Esophagus squamous epithelium (tissue), 4 donors: ENCODE results near the gene CSMD2.

ENCODE experiments used
- CTCF ChIP-seq, 6 experiments: fragments of 450-650 bp in 4 of 6; fragments of 200-600 bp in 2 of 6; sonication (generic) in 2 of 6; IDR thresholded peaks; one replicate each; pipeline ENCODE4 v1.5.1; 2016 to 2019; ENCODE audit warnings: antibody characterized with exemption in 6 of 6, mild to moderate bottlenecking in 4 of 6, moderate library complexity in 4 of 6
- POLR2A ChIP-seq, 4 donors: fragments of 450-650 bp; IDR thresholded peaks; one replicate each; pipeline ENCODE4 v1.6.1; 2017; ENCODE audit warnings: antibody characterized with exemption in 4 of 4, mild to moderate bottlenecking in 4 of 4, moderate library complexity in 3 of 4

DNA sequence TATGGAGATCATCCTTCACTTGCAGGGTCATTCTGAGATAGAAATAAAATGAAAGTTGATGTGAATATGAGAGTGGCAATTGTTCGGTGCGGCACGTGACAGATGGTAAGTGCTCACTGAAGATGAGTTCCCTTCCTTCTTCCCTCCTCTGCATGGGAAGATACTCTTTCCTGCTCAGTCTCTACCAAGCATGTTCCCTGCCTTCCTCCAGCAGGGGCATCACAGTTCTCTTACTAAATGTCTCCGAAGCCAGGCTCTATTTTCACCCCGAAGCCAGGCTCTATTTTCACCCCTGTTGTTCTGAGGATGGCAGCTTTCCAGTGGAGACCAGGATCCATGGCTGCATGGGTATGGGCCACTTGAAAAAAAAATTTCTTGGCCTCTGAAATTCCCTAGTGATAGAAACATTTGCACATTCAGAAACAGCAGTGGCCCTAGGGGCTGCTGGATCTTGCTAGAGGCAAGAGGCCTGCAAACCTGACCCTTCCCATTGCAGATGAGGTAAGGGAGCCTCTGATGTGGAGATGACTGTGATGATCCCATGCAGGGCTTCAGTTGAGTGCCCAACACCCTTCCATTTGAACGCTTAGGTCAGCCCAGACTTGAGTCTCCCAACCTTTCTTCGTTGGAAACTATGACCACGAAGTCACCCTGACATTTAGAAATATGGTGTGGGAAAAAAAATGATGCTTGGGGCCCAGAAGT is 424.8 kb downstream of the CSMD2 start:
- TF ChIP-seq CTCF (IDR thresholded peaks at IDR 0.05) (no peak), POLR2A (IDR thresholded peaks at IDR 0.05) (no peak)
